Neural progenitor cell (in vitro differentiated cells): ENCODE results near the gene ASPA.

Experiments
- EZH2 ChIP-seq: fragments of 200-600 bp; sonication (generic); IDR thresholded peaks from 2 replicates; pipeline ENCODE4 v1.6.1; 2017; ENCODE audit warnings: antibody characterized with exemption, mild to moderate bottlenecking, moderate library complexity
- EZH2phosphoT487 ChIP-seq: fragments of 200-600 bp; sonication (generic); IDR thresholded peaks from 2 replicates; pipeline ENCODE4 v1.6.1; 2017; ENCODE audit warnings: antibody characterized with exemption
- TF ChIP-seq, protein P1 (sequence below): fragments of 200-600 bp; sonication (generic); IDR thresholded peaks from 2 replicates; pipeline ENCODE4 v1.5.1; 2017; ENCODE audit warnings: antibody characterized with exemption, mild to moderate bottlenecking

DNA sequence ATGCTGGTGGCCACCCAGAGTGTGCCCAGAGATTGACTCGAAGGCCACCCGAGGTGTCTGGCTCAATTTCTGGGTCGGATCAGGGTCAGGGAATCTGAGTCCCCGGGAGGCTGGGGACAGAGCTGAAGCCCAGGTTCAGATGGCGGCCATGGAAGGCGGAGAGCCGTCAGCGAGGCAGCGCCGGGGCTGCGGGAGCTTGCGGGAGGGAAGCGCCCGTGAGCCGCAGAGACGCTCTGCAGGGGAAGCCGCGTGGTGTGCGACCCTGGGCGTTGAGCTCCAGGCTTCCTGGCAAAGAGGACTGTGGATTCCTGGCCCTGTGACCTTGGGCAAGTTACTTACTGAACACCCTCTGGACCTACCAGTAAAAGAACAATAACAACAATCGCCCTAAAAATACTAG, 3.7 kb upstream of the ASPA start:
- TF ChIP-seq, protein P1, sequence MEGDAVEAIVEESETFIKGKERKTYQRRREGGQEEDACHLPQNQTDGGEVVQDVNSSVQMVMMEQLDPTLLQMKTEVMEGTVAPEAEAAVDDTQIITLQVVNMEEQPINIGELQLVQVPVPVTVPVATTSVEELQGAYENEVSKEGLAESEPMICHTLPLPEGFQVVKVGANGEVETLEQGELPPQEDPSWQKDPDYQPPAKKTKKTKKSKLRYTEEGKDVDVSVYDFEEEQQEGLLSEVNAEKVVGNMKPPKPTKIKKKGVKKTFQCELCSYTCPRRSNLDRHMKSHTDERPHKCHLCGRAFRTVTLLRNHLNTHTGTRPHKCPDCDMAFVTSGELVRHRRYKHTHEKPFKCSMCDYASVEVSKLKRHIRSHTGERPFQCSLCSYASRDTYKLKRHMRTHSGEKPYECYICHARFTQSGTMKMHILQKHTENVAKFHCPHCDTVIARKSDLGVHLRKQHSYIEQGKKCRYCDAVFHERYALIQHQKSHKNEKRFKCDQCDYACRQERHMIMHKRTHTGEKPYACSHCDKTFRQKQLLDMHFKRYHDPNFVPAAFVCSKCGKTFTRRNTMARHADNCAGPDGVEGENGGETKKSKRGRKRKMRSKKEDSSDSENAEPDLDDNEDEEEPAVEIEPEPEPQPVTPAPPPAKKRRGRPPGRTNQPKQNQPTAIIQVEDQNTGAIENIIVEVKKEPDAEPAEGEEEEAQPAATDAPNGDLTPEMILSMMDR: no peak
- TF ChIP-seq EZH2: no peak
- no peak for TF ChIP-seq EZH2phosphoT487
